ENCODE data around the gene RHEB.

RHEB gene

GRCh38 chr7:151470711-151471110 is 49.0 kb downstream of the RHEB start:
- DNase-seq (ENCODE audit: low read depth) = no peak

- DNase-seq (ENCODE audit: low read depth) = no peak
Measured at GRCh38 chr7:151469281-151469680, 50.4 kb downstream of the RHEB start.

- no peak for DNase-seq (ENCODE audit: low read depth)
Measured at GRCh38 chr7:151468217-151469018, 51.3 kb downstream of the RHEB start.

- no peak for DNase-seq (ENCODE audit: low read depth)
Measured at GRCh38 chr7:151465169-151465568, 54.5 kb downstream of the RHEB start.

- no peak for DNase-seq (ENCODE audit: low read depth)
Measured at GRCh38 chr7:151462306-151462779, 57.4 kb downstream of the RHEB start.

GRCh38 chr7:151461942-151462230 is 57.8 kb downstream of the RHEB start:
- DNase-seq (ENCODE audit: low read depth) = no peak

- DNase-seq (ENCODE audit: low read depth) = no peak
Measured at GRCh38 chr7:151461096-151461941, 58.4 kb downstream of the RHEB start.

- DNase-seq (ENCODE audit: low read depth) = no peak
Measured at GRCh38 chr7:151460474-151460855, 59.2 kb downstream of the RHEB start.

- no peak for DNase-seq (ENCODE audit: low read depth)
Measured at GRCh38 chr7:151459726-151460473, 59.8 kb downstream of the RHEB start.

GRCh38 chr7:151457534-151457933 is 62.2 kb downstream of the RHEB start:
- DNase-seq (ENCODE audit: low read depth) = no peak

GRCh38 chr7:151456782-151457181 is 62.9 kb downstream of the RHEB start:
- DNase-seq (ENCODE audit: low read depth) = no peak

- no peak for DNase-seq (ENCODE audit: low read depth)
Measured at GRCh38 chr7:151456276-151456675, 63.4 kb downstream of the RHEB start.

GRCh38 chr7:151455690-151456089 is 64.0 kb downstream of the RHEB start:
- no peak for DNase-seq (ENCODE audit: low read depth)

- DNase-seq (ENCODE audit: low read depth) = no peak
Measured at GRCh38 chr7:151454932-151455530, 64.7 kb downstream of the RHEB start.

GRCh38 chr7:151454305-151454704 is 65.4 kb downstream of the RHEB start:
- no peak for DNase-seq (ENCODE audit: low read depth)

- no peak for DNase-seq (ENCODE audit: low read depth)
Measured at GRCh38 chr7:151453326-151453791, 66.3 kb downstream of the RHEB start.

GRCh38 chr7:151452680-151453325 is 66.9 kb downstream of the RHEB start:
- no peak for DNase-seq (ENCODE audit: low read depth)

GRCh38 chr7:151451626-151452571 is 67.8 kb downstream of the RHEB start:
- no peak for DNase-seq (ENCODE audit: low read depth)

GRCh38 chr7:151451156-151451555 is 68.5 kb downstream of the RHEB start:
- no peak for DNase-seq (ENCODE audit: low read depth)

GRCh38 chr7:151449990-151450389 is 69.7 kb downstream of the RHEB start:
- no peak for DNase-seq (ENCODE audit: low read depth)
